Gastrocnemius medialis (tissue), 4 donors: ENCODE data around the gene ITIH1.
A peak's percentile ranks its signal among the peaks of the same experiment; 100 is the strongest.

Experiments
- CTCF ChIP-seq, 5 experiments: fragments of 450-650 bp in 3 of 5; fragments of 200-600 bp in 2 of 5; sonication (generic) in 2 of 5; IDR thresholded peaks in 4 of 5; conservative IDR thresholded peaks in 1 of 5; 1 replicate in 4 of 5; 2 replicates in 1 of 5; pipeline ENCODE4 v1.5.1; 2016 to 2019; ENCODE audit warnings: antibody characterized with exemption in 5 of 5, mild to moderate bottlenecking in 3 of 5, moderate library complexity in 3 of 5
- POLR2A ChIP-seq, 2 donors: fragments of 450-650 bp; IDR thresholded peaks; one replicate each; pipeline ENCODE4 v1.6.1; 2017; ENCODE audit warnings: antibody characterized with exemption in 2 of 2, mild to moderate bottlenecking in 2 of 2, moderate library complexity in 2 of 2

- TF ChIP-seq CTCF (IDR thresholded peaks at IDR 0.05 in 4 of 5, conservative IDR thresholded peaks at IDR 0.05 in 1 of 5) (peak in 1 of 5 experiments; percentile 9), POLR2A (IDR thresholded peaks at IDR 0.05) (peak; percentile 84 to 95)
These were observed 57.6 kb downstream of the ITIH1 start, which contains the start of gene MUSTN1 for GRCh38 chr3:52834871-52835501.
